Measurements from ENCODE around the gene IL19. TPM values are rescaled to one million over a fixed set of nuclear protein-coding genes. Genes with fewer than 3 reads are reported as not detected.

The IL19 gene
- total and polyA plus RNA-seq, 9 of the 15 experiments (the other 6 are each of a cell fraction or from before 2014, with no cell fraction given) = not detected

DNA sequence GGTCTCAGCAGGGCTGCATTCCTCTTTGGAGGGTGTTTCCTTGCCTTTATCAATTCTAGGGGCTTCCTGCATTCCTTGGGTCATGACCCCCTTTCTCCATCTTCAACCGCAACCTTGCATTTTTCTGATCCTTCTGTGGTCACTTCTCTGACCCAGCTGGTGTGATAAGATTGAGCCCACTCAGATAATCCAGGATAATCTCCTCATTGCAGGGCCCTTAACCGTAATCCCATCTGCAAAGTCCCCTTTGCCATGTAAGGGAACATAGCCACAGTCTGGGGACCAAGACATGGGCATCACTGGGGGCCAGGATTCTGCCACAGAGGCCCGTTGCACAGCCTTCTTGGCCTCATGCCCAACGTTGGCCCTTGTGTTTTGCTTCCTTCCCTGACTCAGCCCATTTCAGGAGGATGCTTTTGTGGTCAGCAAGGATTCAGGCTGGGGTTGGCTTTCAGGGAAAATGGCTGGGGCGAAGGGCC lies 35.0 kb upstream of the IL19 start (continued):
- TF ChIP-seq ZNF717 (CRISPR knock-in tag; IDR thresholded peaks at IDR 0.05) (no peak), ETV6 (IDR thresholded peaks at IDR 0.05; ENCODE audit: borderline replicate concordance in 1 of 2, low read depth in 2 of 2, low read length in 1 of 2) (peak in 1 of 2 experiments; percentile 94; a peak in 2 of 4 replicates), ETV6 (CRISPR knock-in tag; IDR thresholded peaks at IDR 0.05; ENCODE audit: borderline replicate concordance) (0 out of 2 replicates have a peak, but pooled peaks have one; percentile 40), FOS (IDR thresholded peaks at IDR 0.05; ENCODE audit: extremely low read depth, insufficient read length) (no peak), ZNF699 (CRISPR knock-in tag; IDR thresholded peaks at IDR 0.05; ENCODE audit: insufficient replicate concordance) (no peak), RBM22 (IDR thresholded peaks at IDR 0.05; ENCODE audit: low read depth, low read length, poor library complexity, severe bottlenecking) (no peak), SMARCC2 (IDR thresholded peaks at IDR 0.05; ENCODE audit: low read depth) (peak; percentile 89), NRF1 (conservative IDR thresholded peaks at IDR 0.05 in 1 of 2, IDR thresholded peaks at IDR 0.05 in 1 of 2) (no peak), NELFE (IDR thresholded peaks at IDR 0.05; ENCODE audit: insufficient read depth, insufficient read length) (no peak), ZNF274 (IDR thresholded peaks at IDR 0.05; ENCODE audit: borderline replicate concordance, low read depth, low read length) (no peak), ELF4 (CRISPR knock-in tag; IDR thresholded peaks at IDR 0.05) (peak; percentile 98), NR2C2 (CRISPR knock-in tag; IDR thresholded peaks at IDR 0.05) (no peak), NR2C2 (tag; IDR thresholded peaks at IDR 0.05) (peak; percentile 64), TEAD1 (CRISPR knock-in tag; IDR thresholded peaks at IDR 0.05) (peak; percentile 99), ZNF785 (CRISPR knock-in tag; IDR thresholded peaks at IDR 0.05) (no peak), SAP30 (IDR thresholded peaks at IDR 0.05; ENCODE audit: borderline replicate concordance, insufficient read depth, low read depth, low read length, poor library complexity, severe bottlenecking) (no peak), SMAD1 (IDR thresholded peaks at IDR 0.05; ENCODE audit: low read depth, low read length, partially characterized antibody) (peak; percentile 76), ZNF445 (CRISPR knock-in tag; IDR thresholded peaks at IDR 0.05; ENCODE audit: low read depth) (peak; percentile 56; the same call in 1 of the 2 replicates), TAF9B (IDR thresholded peaks at IDR 0.05; ENCODE audit: partially characterized antibody) (no peak), MAFK (IDR thresholded peaks at IDR 0.05; ENCODE audit: low read length) (peak; percentile 3), CBX1 (IDR thresholded peaks at IDR 0.05; ENCODE audit: low read depth) (no peak)
- TF ChIP-seq, protein P1, sequence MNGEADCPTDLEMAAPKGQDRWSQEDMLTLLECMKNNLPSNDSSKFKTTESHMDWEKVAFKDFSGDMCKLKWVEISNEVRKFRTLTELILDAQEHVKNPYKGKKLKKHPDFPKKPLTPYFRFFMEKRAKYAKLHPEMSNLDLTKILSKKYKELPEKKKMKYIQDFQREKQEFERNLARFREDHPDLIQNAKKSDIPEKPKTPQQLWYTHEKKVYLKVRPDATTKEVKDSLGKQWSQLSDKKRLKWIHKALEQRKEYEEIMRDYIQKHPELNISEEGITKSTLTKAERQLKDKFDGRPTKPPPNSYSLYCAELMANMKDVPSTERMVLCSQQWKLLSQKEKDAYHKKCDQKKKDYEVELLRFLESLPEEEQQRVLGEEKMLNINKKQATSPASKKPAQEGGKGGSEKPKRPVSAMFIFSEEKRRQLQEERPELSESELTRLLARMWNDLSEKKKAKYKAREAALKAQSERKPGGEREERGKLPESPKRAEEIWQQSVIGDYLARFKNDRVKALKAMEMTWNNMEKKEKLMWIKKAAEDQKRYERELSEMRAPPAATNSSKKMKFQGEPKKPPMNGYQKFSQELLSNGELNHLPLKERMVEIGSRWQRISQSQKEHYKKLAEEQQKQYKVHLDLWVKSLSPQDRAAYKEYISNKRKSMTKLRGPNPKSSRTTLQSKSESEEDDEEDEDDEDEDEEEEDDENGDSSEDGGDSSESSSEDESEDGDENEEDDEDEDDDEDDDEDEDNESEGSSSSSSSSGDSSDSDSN (IDR thresholded peaks at IDR 0.05; ENCODE audit: borderline replicate concordance in 1 of 2, low read depth in 2 of 2, low read length in 2 of 2) = no peak
- TF ChIP-seq, protein P2, sequence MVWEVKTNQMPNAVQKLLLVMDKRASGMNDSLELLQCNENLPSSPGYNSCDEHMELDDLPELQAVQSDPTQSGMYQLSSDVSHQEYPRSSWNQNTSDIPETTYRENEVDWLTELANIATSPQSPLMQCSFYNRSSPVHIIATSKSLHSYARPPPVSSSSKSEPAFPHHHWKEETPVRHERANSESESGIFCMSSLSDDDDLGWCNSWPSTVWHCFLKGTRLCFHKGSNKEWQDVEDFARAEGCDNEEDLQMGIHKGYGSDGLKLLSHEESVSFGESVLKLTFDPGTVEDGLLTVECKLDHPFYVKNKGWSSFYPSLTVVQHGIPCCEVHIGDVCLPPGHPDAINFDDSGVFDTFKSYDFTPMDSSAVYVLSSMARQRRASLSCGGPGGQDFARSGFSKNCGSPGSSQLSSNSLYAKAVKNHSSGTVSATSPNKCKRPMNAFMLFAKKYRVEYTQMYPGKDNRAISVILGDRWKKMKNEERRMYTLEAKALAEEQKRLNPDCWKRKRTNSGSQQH (CRISPR knock-in tag; IDR thresholded peaks at IDR 0.05) = peak; percentile 42; the same call in 1 of the 2 replicates
- TF ChIP-seq, protein P3, sequence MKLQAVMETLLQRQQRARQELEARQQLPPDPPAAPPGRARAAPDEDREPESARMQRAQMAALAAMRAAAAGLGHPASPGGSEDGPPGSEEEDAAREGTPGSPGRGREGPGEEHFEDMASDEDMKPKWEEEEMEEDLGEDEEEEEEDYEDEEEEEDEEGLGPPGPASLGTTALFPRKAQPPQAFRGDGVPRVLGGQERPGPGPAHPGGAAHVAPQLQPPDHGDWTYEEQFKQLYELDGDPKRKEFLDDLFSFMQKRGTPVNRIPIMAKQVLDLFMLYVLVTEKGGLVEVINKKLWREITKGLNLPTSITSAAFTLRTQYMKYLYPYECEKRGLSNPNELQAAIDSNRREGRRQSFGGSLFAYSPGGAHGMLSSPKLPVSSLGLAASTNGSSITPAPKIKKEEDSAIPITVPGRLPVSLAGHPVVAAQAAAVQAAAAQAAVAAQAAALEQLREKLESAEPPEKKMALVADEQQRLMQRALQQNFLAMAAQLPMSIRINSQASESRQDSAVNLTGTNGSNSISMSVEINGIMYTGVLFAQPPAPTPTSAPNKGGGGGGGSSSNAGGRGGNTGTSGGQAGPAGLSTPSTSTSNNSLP (IDR thresholded peaks at IDR 0.05; ENCODE audit: borderline replicate concordance, low read depth, low read length) = no peak

All from K562 (cell line).